Epithelial cell of umbilical artery (primary cell): ENCODE results near the gene HTR1E. TPM values are rescaled to one million over a fixed set of nuclear protein-coding genes. Genes with fewer than 3 reads are reported as not detected.

Experiments
- total RNA-seq: library from RNA; depleted of rRNA; stranded (reverse); fragments of >200 nt; gene quantifications from 2 replicates; pipeline ENCODE4 v1.2.3, GENCODE V29; 2014

HTR1E gene
- total RNA-seq, result not detected in 2 replicates

GRCh38 chr6:86937219-86938079 is at the start of gene HTR1E:
Gene HTR1E (plus strand): TSS chr6:86937528. CDS start chr6:87015335, 77,807 bp downstream.

Other genes starting within 250 kb of the HTR1E start
- not detected in 2 replicates for gene CGA, start 157.6 kb downstream of the HTR1E start, total RNA-seq
- 18.8 and 30.9 TPM in 2 replicates for gene ZNF292, start 218.0 kb downstream of the HTR1E start, total RNA-seq